HG02642 (cell line): ENCODE results near the gene FAM174B.
"Not testable (repeated sequence)": the region's sequence is repeated elsewhere in the genome, so short reads cannot be mapped to it uniquely, and the experiment has no call there.

Experiments used
- ATAC-seq: cut with Tn5 transposase; IDR thresholded peaks from one replicate; pipeline ENCODE4 v1.9.1; 2021; ENCODE audit warnings: mild to moderate bottlenecking; ENCODE audit not compliant: unreplicated experiment, poor library complexity

The FAM174B gene

DNA sequence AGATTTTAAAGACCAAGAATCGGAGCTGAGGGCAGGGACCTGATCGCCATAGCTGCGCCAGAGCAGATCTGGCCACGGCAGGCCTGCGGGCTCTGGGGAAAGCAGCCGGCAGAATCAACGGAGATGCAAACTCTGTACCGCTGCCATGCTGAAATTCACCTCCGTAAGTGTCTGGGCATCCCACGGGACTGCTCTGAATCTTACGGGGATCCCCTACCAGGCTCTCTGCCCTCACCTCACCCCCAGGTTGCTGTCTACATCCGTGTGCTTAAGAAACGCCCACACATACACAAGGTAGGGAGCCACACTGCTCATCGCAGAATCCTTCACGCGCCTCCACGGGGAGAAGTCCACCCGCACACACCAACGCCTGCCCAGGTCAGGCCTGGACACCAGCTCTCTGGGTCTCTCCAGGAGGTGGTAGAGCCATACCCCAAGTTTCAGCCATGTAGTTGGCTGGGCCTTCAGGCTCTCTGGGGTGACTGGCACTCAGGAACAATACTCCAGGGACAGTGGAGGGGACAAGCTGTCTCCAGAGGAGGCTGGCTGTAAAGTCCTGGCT is 33.5 kb downstream of the FAM174B start:
- no peak for ATAC-seq

DNA sequence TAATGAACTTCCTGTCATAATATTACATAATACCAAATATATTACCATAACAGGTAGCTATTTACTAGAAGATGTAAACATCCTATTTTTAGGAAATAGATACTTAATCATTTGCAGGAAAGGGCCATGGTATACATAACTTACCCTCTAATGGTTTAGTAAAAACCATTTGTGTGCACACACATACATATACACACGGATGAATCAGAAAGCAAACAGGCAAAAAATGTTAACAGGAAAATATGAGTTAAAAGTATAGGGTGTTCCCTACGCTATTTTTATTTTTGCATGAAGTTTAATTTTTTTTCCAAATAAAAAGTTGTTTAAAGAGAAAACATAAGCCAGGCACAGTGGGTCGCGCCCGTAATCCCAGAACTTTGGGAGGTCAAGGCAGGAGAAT is 34.6 kb downstream of the FAM174B start:
- ATAC-seq, result no peak

DNA sequence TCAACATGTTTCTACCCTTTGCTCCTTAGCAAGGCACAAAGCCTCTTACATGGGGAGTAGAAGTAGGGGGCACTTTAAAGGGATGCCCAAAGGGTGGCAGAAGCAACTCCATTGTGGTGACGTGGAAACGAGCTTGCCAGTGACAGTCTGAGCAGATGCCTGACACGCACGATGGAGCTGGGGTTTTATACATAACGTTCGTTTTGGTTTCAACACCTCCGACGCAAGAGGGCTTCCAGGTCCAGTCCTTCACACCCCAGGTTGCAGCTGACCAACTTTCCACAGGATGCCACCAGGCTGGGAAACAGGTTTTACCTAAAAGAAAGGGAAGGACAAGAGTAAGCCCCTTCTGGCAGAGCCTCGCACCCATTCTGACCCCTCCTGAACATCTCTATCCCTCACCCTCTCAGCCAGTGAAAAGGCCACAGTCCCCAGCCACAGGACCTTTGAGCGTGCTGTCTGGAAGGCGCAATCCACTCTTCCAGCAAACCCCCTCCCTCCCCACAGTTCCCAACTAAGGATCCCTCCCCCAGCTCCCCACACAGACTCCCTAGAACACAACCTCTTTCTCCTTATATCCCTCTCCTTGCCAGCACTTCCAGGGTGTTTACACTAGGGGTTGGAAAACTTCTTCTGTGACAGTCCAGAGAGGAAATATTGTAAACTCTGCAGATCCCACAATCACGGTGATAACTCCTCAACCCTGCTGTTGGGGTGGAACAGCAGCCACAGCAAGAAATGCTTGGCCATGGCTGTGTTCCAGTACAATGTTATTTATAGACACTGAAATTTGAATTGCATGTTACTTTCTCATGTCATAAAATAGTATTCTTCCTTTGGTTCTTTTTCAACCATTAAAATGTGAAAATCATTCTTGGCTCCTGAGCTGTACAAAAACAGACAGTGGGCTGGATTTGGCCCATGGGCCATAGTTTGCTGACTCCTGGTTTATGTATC is 36.2 kb downstream of the FAM174B start:
- no peak for ATAC-seq

DNA sequence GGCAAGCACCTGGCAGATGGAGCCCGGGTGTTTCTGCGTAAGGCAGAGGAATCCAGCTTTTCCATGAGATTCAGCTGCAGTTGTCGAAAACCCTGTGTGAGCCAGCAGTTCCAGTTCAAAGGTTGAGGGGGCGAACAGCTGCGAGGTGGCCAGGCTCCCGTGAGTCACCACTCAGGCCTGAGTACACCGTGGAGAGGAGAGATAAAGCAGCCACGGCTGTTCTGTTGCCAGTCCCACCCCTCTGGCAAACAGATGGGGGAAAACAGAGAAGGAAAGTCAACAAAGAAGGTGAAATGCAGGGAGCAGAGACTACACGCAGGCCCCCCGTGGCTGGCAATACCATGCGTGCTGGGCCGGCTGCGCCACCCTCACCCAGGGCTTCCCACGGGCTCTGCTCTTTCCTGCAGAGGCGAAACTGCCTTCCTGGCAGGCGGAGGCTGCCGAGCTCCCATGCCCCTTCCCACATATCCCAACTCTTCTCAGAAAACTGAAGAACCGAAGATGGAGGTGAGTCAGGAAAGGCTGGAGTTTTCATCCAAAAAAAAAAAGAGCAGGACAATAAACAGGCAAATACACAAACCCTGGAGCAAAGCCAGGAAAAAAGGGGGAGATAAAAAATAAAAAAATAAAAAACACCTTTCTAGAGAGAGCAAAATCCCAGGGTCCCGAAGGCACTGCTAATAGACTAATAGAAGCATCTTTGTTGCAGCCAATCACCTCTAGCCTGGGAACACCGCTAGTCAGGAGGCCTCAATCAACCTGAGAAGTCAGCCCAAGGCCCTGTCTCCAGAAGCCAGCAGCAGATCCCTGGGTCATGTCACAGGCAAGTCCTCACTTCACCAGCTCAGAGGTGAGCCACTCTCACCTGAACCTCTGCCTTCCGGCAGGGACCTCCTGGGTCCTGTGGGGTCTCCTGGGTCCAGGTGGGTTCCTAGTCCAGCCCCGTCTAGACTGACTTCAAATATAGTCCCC is 37.7 kb downstream of the FAM174B start:
- ATAC-seq, result no peak

DNA sequence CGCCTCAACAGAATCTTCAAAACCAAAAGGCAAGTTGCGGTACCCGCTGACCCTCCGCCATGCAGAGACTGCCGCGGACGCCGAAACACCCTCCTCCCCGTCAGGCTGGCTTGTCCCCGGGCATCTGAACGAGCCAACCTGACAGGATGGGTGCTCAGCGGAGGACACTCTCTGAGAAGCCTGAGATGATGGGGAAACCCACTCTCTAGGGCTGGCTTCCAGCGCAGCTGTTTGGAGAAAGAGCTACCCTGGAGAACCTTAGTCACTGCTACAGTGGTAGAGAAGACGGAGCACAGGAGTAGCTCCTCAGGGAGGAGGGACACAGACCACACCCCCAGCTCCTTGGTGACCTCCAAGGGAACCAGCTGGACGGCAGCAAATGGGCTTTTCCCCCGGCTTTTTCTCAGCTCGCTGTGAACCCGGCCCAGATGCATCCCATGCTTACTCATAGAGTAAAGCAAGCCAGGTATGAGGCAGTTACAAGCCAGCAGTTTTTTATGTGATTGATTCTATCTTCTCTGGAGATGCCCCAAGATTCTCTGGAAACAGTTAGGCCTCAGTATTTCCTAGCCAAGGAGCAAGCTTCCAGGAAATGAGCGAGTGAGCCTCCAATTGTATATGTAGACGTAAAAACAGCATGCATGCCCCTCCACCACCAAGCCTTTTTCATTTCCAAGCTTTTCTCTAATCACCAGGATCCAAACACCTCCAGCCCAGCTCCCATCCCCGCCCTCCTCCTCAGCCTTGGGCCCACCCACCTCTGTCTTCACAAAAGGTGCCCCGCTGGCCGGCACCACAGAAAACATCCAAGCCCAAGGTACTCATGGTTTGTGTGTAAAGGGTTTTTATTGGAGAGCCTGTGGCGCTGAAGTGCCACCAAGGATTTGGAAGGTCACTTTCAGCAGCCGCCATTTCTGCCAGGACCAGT is 38.7 kb downstream of the FAM174B start:
- ATAC-seq, result no peak

DNA sequence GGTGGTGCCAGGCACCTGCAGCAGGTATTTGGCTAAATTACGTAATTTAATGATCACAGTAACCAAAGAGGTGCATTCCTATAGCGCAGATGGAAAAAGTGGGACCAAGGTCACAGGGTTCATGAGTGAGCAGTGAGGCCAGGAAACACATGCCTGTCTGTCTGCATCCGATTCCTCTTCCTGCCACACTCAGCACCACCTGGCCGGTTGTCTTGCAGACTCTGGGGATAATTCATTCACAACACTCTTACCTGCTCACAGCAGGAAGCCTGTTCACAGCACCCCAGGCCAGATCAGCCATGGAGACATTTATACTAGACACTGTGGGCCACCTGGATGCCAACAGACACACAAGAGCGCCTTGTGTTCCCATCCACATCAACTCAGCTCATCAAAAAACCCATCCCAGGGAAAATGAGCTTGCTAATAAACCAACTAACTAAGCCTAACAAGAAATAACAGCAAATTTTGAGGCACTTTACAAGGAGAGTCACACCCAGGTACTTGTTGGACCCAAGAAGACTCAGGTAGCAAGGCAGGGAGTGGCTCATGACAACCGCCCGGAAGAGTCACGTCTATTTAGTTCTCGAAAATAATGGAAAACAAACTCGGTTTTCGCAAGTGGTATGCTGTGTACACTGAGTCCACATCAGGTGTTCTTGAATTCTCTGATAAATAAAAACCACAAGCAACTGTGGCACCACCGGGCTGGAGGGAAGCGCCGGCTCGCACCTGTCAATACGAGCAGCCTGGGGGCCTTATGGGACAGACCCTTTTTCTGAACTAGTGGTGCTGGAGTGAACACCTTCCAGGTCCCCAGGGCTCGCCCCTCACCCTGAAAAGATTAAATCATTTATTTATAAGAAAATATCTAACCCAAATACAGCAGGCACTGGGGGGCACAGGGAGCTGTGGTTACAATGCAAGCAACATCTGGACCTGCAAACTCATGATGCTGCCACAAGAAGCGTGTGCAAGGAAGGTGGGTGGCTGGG is 40.5 kb downstream of the FAM174B start:
- no peak for ATAC-seq

DNA sequence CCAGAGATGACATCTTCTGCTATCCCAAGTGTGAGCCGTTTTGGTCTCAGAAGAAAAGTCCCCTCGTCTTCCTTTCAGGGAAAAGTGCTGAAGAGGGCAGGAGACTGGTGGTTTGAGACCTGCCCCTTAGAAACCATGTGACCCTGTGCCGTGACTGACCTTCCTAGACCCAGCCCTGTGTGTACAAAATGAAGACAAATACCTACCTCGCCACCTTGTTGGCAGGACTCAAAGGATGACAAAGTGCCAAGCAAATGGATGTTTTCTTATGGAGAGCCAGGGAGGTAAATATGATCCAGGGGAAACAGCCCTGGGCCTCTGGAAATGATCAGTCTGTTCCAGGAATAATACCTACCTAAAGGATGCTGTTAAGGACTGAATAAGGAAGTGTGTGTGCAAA is 41.3 kb downstream of the FAM174B start:
- ATAC-seq, result no peak

DNA sequence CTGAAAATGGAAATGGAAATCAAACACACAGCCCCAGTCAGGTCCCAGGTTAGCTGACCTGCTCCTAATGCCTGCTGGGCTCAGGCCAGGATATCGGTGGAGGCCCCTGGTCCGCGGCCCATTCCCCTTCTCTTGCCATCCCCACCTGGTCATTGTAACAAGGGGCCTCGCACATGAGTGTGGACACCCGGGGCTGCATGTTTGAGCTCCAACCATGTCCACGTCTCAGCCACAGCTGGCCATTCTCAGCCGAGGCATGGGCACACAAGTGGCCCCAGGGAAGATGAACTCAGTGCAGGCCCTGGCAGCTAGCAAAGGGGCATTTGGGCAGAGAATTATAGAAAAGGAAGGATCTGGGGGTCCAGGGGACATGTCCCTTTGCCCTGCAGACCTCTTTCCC is 41.7 kb downstream of the FAM174B start:
- ATAC-seq, result no peak

DNA sequence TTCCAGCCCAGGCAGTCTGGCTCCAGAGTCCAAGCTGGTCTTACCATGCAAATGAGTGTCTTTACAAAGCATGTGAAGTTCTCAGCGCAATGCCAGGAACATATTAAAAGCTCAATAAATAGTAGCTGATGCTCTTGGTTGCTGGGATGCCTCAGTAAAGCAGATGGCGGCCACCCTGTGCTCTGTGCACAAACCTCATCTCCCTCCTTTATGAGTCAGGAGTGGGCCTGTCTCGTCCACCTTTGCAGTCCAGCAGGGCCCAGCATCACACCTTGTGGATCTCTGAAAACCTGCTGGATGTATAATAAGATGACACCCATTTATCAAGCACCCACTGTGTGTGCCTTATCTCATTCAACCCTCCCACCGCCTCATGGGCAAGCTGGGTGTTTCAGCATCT is 42.7 kb downstream of the FAM174B start:
- no peak for ATAC-seq

DNA sequence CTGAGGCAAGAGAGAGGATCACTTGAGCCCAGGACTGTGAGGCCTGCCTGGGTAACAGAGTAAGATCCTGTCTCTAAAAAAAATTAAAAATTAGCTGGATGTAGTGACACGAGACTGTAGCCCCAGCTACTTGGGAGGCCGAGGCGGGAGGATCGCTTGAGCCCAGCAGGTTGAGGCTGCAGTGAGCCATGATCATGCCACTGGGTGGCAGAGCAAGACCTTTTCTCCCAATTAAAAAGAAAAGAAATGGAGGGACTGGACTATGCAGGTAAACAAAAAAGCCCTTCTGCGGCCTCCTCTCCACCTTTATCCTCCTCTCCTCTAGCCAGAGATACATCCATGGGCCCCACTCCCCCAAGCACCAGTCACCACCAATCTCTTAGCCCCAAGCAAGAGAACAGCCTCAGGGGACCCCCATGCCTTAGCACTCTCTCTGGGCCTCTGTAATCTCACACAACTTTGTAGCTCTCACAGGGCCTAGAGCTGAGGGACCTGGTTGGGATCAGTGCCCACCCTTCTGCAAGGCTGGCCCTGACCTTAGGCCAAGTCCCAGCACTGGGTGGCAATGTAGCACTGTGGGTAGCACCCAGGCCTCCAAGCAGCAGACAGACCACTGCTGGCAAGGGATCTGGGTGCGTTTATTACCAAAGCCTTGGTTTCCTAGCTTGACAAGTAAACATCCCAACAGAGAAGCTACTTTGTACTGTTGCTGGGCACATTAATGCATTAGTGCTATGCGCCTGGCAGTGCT is 43.4 kb downstream of the FAM174B start:
- no peak for ATAC-seq

DNA sequence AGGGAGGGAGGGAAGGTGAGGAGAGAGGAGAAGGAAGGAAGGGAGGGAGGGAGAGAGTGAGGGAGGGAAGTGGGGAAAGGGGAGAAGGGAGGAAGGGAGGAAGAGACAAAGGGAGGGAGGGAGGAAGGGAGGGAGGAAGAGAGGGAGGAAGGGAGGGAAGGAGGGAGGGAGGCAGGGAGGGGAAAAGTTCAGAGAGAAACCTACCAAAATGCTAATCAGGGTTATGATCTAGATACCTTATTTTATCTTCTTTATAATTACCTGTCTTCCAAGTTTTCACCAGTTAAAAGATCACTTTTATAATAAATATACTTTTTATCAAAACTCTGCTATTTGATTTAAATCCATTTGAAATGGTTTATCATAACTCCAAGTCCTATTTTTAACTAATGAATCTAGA is 44.4 kb downstream of the FAM174B start:
- ATAC-seq, result no peak

DNA sequence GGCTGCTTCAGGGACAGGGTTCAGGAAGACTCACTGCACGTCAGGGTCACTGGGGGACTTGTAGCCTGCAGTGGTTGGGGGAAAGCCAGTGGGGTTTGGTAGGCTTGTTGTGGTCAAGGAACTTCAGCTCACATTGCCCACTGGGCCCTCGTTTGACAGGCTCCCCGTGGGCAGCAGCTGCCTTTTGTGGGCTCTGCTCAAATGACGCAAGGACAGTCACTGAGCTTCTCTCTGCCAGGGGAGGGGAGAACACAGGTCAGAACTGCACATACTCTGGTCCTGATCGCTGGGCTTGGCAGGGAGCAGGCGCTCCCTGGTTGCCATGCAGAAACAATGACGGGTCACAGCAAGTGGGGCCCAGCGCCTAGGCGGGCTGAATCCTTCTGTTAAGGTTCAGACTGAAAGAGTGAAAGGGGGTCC is 45.5 kb downstream of the FAM174B start:
- no peak for ATAC-seq

DNA sequence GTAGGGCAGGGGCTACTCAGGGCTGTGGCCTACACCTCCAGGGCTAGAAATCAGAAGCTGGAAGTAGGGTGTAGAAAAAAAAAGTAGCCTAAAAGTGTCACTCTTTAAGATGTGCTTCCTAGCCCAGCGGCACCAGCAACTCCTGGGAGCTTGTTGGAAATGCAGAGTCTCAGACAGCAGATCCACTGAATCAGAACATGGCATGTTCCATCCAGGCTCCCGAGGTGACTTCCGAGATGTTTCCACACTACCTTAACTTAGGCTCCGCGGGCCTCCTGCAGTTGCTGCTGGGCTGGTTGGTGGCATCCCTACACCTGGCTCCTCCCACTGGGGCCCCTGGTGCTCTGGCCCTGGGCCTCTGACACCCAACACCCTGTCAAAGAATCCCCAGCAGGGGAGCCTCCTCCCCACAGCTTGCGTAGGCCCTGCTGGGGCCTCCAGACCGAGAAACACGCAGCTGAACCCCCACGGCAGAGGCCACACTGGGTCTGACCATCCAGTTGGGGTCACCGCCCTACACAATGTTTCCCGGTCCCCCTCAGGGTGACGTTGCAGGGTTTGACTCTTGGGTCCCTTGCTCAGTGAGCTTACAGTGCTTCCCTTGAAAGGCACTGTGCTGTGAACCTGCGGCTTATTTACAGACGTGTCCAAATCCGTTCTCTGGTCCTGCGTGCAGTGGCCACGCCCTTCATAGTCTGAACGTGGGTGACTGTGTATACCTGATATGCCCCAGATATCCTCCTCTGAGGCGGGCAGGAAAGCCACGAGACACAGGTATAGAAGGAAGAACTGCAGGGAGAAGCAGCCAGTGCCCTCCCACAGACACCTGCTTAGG is 46.5 kb downstream of the FAM174B start:
- ATAC-seq, result no peak

DNA sequence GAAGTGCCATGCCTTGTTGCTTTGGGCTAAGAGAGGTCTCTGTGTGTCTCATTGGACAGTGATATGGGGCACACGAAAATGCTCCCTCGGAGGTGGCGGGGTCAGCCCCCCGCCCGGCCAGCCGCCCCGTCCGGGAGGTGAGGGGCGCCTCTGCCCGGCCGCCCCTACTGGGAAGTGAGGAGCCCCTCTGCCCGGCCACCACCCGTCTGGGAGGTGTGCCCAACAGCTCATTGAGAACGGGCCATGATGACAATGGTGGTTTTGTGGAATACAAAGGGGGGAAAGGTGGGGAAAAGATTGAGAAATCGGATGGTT is 48.8 kb downstream of the FAM174B start:
- not testable (repeated sequence) for ATAC-seq

DNA sequence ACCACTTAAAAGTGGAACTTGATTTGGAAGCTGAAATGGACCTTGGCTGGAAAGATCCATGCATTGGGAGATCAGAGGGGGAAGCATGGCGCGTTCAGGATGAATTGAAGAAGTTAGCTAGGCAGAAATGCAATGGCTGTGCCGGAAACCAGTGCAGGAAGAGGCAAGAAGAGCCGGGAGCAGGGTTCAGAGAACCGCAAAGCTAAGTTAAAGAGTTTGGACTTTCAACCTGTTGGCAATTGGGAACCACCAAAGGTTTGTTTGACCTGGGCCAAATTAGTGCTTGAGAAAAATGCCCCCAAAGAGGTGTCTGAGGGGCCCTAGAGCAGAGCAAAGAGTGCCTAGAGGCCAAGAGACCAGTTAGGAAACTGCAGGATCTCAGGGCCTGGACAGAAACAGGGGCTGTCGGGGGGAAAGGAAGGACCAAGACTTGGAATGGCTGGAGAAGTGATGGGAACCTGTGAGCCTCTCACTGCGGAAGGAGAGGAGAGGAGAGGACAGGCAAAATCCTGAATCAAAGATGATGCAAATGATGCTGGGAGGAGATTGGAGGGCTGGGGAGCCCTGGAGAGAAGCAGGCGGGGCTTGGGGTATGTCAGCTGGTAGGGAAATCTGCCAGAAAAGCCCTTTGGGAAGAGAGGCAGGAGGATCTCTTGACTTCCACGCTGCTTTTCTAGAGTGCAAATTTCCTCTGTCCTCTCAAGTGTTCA is 49.3 kb downstream of the FAM174B start:
- ATAC-seq, result no peak

DNA sequence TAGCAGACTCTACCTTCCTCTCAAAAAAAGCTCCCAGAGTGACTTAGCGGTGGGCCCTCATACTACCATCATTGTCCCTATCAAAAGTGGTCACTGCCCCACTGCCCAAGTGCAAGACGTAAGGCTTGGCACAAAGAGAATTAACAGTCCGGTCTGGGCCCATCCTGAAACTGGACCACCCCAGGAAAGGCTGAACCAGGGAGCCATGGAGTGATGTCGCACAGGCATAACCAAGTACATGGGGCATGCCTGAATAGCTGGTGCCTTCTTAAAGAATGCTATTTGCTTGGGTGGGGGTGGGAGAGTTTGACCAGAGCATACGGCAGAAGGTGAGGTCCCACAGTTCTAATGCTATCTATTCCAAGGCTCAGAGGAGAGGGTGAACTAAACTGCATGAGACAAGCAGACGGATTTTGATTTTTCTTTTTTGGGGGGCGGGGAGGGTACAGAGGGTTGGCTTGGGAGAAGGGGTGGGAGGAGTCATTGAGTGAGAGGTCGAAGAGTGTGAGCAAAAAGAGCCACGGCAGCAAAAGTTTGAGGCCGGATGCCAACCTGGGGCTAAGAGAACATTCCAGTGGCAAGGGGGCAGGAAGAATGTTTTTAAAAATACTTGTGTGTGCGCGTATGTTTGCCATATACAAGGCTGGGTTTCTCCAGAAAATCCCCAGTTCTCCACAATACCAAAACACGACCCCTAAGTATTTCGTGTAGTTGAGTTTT is 50.2 kb downstream of the FAM174B start:
- no peak for ATAC-seq
